AG09309 (cell line): ENCODE results near the gene YTHDF2.

Experiments
- DNase-seq: peaks from one replicate; pipeline ENCODE4 v3.0.0-alpha.2; 2010; ENCODE audit warnings: low read depth
- H3K4me3 ChIP-seq: 2 replicates; pipeline ENCODE4 v1.5.1; 2011; ENCODE audit warnings: mild to moderate bottlenecking, low read depth, low read length, moderate library complexity; ENCODE audit not compliant: control insufficient read depth
- TF ChIP-seq, protein P1 (sequence below): IDR thresholded peaks from 2 replicates; pipeline ENCODE4 v1.5.1; 2011; ENCODE audit warnings: mild to moderate bottlenecking, low read depth, low read length, inconsistent platforms; ENCODE audit not compliant: insufficient read depth, control insufficient read depth; ENCODE audit errors: missing control alignments

Gene YTHDF2

DNA sequence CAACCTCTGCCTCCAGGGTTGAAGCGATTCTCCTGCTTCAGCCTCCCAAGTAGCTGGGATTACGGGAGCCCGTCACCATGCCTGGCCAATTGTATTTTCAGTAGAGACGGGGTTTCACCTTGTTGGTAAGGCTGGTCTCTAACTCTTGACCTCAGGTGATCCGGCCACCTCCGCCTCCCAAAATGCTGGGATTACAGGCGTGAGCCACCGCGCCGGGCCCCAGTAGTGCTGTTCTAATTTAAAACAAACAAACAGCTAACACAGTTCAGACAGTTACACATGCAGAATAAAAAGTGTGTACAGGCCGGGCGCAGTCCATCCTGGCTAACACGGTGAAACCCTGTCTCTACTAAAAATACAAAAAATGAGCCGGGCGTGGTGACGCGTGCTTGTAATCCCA is 39.6 kb downstream of the YTHDF2 start:
- TF ChIP-seq, protein P1, sequence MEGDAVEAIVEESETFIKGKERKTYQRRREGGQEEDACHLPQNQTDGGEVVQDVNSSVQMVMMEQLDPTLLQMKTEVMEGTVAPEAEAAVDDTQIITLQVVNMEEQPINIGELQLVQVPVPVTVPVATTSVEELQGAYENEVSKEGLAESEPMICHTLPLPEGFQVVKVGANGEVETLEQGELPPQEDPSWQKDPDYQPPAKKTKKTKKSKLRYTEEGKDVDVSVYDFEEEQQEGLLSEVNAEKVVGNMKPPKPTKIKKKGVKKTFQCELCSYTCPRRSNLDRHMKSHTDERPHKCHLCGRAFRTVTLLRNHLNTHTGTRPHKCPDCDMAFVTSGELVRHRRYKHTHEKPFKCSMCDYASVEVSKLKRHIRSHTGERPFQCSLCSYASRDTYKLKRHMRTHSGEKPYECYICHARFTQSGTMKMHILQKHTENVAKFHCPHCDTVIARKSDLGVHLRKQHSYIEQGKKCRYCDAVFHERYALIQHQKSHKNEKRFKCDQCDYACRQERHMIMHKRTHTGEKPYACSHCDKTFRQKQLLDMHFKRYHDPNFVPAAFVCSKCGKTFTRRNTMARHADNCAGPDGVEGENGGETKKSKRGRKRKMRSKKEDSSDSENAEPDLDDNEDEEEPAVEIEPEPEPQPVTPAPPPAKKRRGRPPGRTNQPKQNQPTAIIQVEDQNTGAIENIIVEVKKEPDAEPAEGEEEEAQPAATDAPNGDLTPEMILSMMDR, result no peak
- DNase-seq, result no peak
- H3K4me3 ChIP-seq, result no peak overlapping the region

DNA sequence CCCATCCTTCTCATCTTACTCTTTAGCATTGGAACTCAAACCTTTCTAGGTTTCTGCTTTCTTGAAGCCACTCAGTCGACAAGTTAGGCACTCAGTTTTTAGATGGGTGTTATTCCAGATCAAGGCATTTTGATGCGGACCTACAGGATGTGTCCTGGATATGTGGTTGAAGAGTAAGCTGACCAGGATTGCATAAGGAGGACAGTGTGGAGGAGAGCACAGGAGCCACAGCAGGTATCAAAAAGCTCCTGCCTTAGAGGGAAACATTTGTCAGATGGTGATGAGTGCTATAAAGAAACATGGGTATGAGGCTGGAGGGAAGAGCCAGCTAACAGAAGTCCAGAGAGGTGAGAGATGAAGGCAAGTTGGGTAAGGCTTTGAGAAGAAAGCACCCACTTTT is 41.3 kb downstream of the YTHDF2 start:
- H3K4me3 ChIP-seq, result no peak overlapping the region
- TF ChIP-seq, protein P1, result no peak
- DNase-seq, result no peak

DNA sequence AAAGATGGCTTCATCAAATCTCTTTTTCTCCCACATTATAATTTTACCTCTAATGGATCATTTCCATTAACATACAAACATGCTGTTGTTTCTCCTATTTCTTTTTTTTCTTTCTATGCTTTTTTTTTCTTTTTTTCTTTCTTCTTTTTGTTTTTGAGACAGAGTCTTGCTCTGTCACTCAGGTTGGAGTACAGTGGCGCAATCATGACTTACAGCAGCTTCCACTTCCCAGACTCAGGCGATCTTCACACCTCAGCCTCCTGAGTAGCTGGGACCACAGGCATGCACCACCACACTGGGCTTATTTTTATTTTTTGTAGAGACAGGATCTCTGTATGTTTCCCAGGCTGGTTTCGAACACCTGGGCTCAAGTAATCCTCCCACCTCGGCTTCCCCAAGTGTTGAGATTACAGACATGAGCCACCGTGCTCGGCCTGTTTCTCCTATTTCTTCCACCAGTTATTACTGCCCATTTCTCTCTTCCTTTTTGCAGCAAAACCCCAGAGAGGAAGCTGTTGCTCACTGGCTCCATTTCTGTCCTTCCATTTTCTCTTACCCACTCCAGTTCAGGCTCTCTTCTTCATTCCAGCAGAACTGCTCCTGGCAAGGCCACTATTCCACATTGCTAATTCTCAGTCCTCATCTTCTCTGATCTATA is 43.1 kb downstream of the YTHDF2 start:
- TF ChIP-seq, protein P1, result no peak
- DNase-seq, result no peak
- H3K4me3 ChIP-seq, result no peak overlapping the region

DNA sequence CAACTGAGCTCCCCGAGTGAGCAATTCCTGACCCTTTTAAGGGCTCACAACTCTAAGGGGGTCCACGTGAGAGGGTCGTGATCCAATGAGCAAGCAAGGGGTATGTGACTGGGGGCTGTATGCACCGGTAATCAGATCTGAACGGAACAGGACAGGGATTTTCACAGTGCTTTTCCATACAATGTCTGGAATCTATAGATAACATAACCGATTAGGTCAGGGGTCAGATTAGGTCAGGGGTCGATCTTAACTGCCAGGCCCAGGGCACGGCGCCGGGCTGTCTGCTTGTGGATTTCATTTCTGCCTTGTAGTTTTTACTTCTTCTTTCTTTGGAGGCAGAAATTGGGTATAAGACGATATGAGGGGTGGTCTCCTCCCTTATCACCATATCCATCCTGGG is 44.6 kb downstream of the YTHDF2 start:
- DNase-seq, result no peak
- no peak overlapping the region for H3K4me3 ChIP-seq
- TF ChIP-seq, protein P1, result no peak

DNA sequence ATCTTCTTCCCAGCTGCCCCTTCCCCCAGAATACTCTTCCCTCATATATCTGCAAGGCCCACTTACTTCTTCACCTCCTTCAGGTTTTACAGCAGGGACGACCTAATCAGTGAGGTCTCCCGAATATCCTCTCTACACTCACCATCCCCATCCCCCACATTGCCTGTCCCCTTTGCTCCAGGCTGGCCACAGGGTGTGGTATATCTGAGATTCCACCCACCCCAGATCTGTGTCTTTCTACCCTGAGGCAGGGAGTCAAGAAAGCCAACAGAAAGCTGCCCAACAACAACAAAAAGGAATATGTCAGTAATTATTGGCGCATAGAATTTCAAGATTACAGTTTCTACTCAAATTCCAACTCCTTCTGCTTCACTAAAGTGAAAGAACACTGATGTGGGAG is 45.3 kb downstream of the YTHDF2 start:
- DNase-seq, result no peak
- H3K4me3 ChIP-seq, result no peak overlapping the region
- TF ChIP-seq, protein P1, result no peak

DNA sequence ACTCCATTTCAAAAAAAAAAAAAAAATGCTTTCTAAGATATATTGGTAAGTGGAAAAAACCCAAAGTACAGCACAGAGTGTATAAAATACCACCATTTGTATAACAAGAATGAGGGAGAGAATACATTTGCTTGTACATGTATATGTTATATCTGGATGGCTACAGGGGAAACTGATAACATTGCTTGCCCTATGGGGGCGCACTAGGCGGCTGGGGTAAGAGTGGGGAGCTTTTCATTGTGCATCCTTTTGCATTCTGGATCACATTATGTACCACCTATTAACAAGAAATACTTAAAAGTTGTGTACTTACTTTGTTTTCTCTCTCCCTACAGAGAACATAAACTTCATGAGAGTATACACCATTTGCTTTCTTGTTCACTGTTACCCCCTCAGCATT is 46.6 kb downstream of the YTHDF2 start:
- TF ChIP-seq, protein P1, result no peak
- no peak overlapping the region for H3K4me3 ChIP-seq
- DNase-seq, result no peak
